Stimulated activated naive B cell treated with anti-CD40 and anti-IgM and Interleukin-4, amounts not matched to agents 10 μg/mL and 1 μg/mL and 100 μg/mL, for 72 hours (primary cell): ENCODE measurements around the gene STK39.

Source experiments
- ATAC-seq, 2 donors: fragments of 150-1000 bp; cut with Tn5 transposase; replicated peaks; 2 replicates each; pipeline ENCODE4 v1.10.0; 2021; ENCODE audit warnings: moderate library complexity in 1 of 2
- DNase-seq: peaks from one replicate; pipeline ENCODE4 v3.0.0; 2021
- H3K27ac Mint-ChIP-seq: one replicate; pipeline ENCODE4 v1.8.0; 2022; ENCODE audit warnings: mild to moderate bottlenecking, mixed read lengths
- H3K27me3 Mint-ChIP-seq, 2 donors: one replicate each; pipeline ENCODE4 v1.8.0; 2022; ENCODE audit warnings: mixed read lengths in 2 of 2
- H3K36me3 Mint-ChIP-seq, 2 donors: one replicate each; pipeline ENCODE4 v1.8.0; 2022; ENCODE audit warnings: mixed read lengths in 2 of 2, mild to moderate bottlenecking in 1 of 2
- H3K4me1 Mint-ChIP-seq, 2 donors: one replicate each; pipeline ENCODE4 v1.8.0; 2022; ENCODE audit warnings: mixed read lengths in 2 of 2, mild to moderate bottlenecking in 1 of 2
- H3K4me3 Mint-ChIP-seq, 2 donors: one replicate each; pipeline ENCODE4 v1.8.0; 2022; ENCODE audit warnings: mild to moderate bottlenecking in 2 of 2, mixed read lengths in 2 of 2, moderate library complexity in 1 of 2
- H3K9me3 Mint-ChIP-seq, 2 donors: one replicate each; pipeline ENCODE4 v1.8.0; 2022; ENCODE audit warnings: mixed read lengths in 2 of 2, mild to moderate bottlenecking in 1 of 2

STK39 gene

DNA sequence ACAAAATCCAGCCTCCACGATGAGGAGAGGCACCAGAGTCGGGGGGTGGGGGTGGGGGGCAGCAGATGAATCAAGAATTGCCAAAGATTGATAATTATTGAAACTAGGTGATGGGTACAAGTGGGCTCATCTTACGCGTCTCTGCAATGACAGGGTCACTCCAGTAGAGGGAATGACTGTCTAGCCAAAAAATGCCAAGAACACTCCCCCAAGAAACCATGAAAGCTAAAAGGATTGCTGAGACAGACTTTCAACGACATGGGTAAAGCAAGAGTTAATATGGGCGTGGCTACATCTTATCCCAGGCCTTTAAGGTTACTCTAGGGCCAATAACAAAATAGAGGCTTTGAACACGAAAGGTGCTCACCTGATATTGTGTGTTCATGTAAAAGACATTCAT is 86.5 kb downstream of the STK39 start:
- Mint-ChIP-seq H3K36me3 (peaks cover 11 to 16% of the 10 kb centered on the region in 2 donors), H3K4me3 (no peak overlapping the region), H3K4me1 (peaks cover 11 to 20% of the 10 kb centered on the region in 2 donors), H3K27me3 (no peaks in the 10 kb centered on the region), H3K27ac (no peak overlapping the region), H3K9me3 (no peaks in the 10 kb centered on the region)
- no peak for ATAC-seq
- no peak for DNase-seq

DNA sequence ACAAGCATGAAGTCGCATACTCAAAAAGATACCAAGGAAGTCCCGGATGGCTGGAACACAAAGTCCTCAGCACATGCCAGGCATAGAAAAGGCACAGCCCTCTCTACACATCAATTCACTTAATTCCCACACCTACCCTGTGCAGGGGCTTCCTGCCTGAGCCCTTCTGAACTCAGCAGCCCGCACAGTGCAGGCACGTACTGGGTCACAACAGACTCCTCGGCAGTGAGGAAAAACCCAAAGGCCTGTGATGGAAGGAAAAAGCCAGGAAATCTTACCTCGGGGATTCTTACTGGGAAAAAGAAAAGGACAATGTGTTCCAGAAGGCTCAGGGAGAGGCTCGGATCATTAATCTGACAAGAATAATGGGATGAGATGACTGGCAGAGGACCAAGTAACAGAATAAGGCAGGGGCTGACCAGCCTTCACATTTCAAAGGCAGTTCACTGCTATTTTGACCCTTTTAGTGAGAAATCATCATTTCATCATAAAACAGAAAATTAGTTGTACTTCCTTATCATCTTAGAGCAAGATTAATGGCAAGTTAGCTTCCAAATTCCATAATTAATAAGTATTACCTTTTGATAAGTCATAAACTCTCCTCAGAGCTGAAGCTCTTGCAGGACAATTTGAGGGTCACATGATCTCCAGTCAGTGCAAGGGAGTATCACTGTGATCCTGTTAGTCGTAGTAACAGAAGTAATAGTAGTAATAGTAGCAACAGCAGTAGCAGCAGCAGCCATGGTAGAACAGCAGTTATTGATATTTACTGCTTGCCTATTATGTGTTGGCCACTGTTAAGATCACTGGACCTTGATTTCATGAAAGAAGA is 87.4 kb downstream of the STK39 start:
- H3K4me1 Mint-ChIP-seq: peaks cover 3 to 11% of the 10 kb centered on the region in 2 donors
- no peak for ATAC-seq
- no peaks in the 10 kb centered on the region for H3K9me3 Mint-ChIP-seq
- no peak overlapping the region for H3K4me3 Mint-ChIP-seq
- H3K27ac Mint-ChIP-seq: no peak overlapping the region
- DNase-seq: no peak
- H3K36me3 Mint-ChIP-seq: peaks cover 15 to 22% of the 10 kb centered on the region in 2 donors
- H3K27me3 Mint-ChIP-seq: no peaks in the 10 kb centered on the region

DNA sequence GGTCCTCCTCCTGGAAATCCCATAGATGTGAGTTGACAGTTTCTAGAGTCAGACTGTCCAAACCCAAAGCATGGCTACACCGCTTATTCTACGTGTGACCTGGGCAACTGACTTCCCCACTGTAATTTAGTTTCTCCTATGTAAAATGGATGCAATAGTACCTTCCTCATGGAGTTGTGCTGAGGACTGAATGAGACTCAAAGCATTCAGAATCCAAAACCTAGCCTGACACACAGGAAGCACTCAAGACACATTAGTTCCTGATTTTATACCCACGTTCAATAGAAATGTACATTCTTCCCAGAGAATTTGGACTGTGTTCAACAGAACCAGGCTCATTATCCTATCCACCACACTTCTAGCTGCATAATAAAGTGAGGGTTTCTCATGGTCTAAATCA is 88.8 kb downstream of the STK39 start:
- Mint-ChIP-seq H3K36me3 (peaks cover 14 to 22% of the 10 kb centered on the region in 2 donors), H3K4me3 (no peak overlapping the region)
- no peak for DNase-seq

GRCh38 chr2:168157926-168158325 is 89.5 kb downstream of the STK39 start:
- no peaks in the 10 kb centered on the region for H3K27me3 Mint-ChIP-seq
- no peak overlapping the region for H3K4me3 Mint-ChIP-seq
- H3K27ac Mint-ChIP-seq: no peak overlapping the region
- H3K9me3 Mint-ChIP-seq: no peaks in the 10 kb centered on the region
- no peaks in the 10 kb centered on the region for H3K4me1 Mint-ChIP-seq
- DNase-seq: no peak
- no peak for ATAC-seq
- peaks cover 10 to 19% of the 10 kb centered on the region in 2 donors for H3K36me3 Mint-ChIP-seq

More for the DNA sequence above, 88.8 kb downstream of the STK39 start:
- no peaks in the 10 kb centered on the region for H3K27me3 Mint-ChIP-seq
- no peaks in the 10 kb centered on the region for H3K9me3 Mint-ChIP-seq
- no peak overlapping the region for H3K27ac Mint-ChIP-seq
- ATAC-seq: no peak
- no peaks in the 10 kb centered on the region for H3K4me1 Mint-ChIP-seq

DNA sequence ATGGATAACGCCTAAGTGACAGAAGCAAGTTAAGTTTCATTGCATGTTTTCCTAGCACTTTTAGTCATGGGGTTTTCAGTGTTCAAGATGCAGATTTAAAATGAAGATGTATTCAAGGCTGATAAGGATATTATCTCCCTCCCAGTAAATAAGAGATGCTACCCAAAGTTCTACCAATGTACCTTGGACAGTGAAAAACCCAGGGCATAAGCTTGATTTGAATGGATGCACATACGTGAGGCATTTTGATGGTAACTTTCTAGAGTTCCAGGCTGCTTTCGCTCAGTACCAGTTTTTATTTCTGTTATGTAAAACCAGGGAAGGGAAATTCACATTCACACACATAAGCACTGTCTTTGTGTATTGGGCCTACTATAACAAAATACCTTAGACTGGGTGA is 90.3 kb downstream of the STK39 start:
- H3K27ac Mint-ChIP-seq: no peak overlapping the region
- DNase-seq: no peak

DNA sequence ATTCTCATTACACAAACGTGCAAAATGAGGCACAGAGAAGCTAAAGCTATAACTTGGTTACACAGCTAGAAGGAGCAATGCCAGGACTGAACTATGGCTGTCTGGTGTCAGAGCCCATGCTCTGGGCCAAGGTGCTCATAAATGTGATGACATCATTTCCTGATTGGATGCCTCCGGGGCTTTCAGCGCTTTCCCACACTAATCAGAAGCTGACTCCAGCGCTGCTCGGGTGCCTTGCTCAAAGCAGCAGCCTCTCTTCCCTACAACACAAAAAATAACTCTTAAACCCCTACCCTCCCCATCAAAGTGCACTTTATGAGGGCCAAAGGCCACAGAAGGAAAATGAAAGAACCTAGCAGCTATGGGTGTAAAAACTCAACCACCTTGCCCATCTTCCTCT is 90.7 kb downstream of the STK39 start:
- H3K36me3 Mint-ChIP-seq: peaks cover 14 to 19% of the 10 kb centered on the region in 2 donors
- DNase-seq (no peak), ATAC-seq (no peak)
- no peak overlapping the region for H3K27ac Mint-ChIP-seq
- no peak overlapping the region for H3K4me3 Mint-ChIP-seq
- no peaks in the 10 kb centered on the region for H3K9me3 Mint-ChIP-seq
- H3K27me3 Mint-ChIP-seq: no peaks in the 10 kb centered on the region
- H3K4me1 Mint-ChIP-seq: no peaks in the 10 kb centered on the region

More for the DNA sequence above, 90.3 kb downstream of the STK39 start:
- peaks cover 14 to 19% of the 10 kb centered on the region in 2 donors for H3K36me3 Mint-ChIP-seq
- H3K4me1 Mint-ChIP-seq: no peaks in the 10 kb centered on the region
- H3K27me3 Mint-ChIP-seq: no peaks in the 10 kb centered on the region
- no peaks in the 10 kb centered on the region for H3K9me3 Mint-ChIP-seq
- no peak for ATAC-seq
- H3K4me3 Mint-ChIP-seq: no peak overlapping the region

- no peak for DNase-seq
- Mint-ChIP-seq H3K9me3 (no peaks in the 10 kb centered on the region), H3K4me1 (no peaks in the 10 kb centered on the region), H3K4me3 (no peak overlapping the region), H3K27ac (no peak overlapping the region), H3K27me3 (no peaks in the 10 kb centered on the region), H3K36me3 (peaks cover 14 to 19% of the 10 kb centered on the region in 2 donors)
- no peak for ATAC-seq
These were observed 91.7 kb downstream of the STK39 start for GRCh38 chr2:168155680-168156079.

DNA sequence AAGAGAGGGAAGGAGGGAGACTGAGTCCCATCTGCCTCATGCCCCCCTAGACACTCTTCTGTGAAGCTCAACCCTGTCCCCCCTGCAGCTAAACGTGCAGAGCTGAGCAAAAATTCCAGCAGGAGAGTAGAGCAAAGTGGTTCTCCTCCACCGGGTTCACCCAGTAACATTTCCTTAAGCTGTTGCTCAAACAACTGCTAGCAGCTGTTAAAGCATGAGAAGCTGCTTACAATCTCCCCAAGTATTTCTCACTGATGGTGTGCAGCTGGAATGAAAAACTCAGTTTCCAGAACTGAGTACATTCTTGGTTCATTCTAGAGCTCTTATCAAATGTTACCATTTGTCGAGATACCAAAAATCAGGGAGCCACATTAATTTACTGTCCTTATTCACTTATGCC is 92.3 kb downstream of the STK39 start:
- no peak overlapping the region for H3K27ac Mint-ChIP-seq
- DNase-seq (no peak), ATAC-seq (no peak)
- peaks cover 15 to 20% of the 10 kb centered on the region in 2 donors for H3K36me3 Mint-ChIP-seq
- no peaks in the 10 kb centered on the region for H3K9me3 Mint-ChIP-seq
- no peak overlapping the region for H3K4me3 Mint-ChIP-seq
- no peaks in the 10 kb centered on the region for H3K27me3 Mint-ChIP-seq
- H3K4me1 Mint-ChIP-seq: no peaks in the 10 kb centered on the region

GRCh38 chr2:168152902-168153530 is 94.4 kb downstream of the STK39 start:
- Mint-ChIP-seq H3K27ac (no peak overlapping the region), H3K9me3 (no peaks in the 10 kb centered on the region), H3K4me3 (no peak overlapping the region), H3K27me3 (no peaks in the 10 kb centered on the region), H3K4me1 (no peaks in the 10 kb centered on the region), H3K36me3 (peaks cover 17 to 28% of the 10 kb centered on the region in 2 donors)
- ATAC-seq (no peak), DNase-seq (no peak)

- Mint-ChIP-seq H3K27me3 (no peaks in the 10 kb centered on the region), H3K9me3 (no peaks in the 10 kb centered on the region), H3K36me3 (peaks cover 10 to 18% of the 10 kb centered on the region in 2 donors), H3K27ac (no peak overlapping the region), H3K4me1 (no peaks in the 10 kb centered on the region), H3K4me3 (no peak overlapping the region)
- ATAC-seq (no peak), DNase-seq (no peak)
These were observed 97.4 kb downstream of the STK39 start for GRCh38 chr2:168149986-168150385.

GRCh38 chr2:168149150-168149974 is 98.0 kb downstream of the STK39 start:
- DNase-seq: no peak
- Mint-ChIP-seq H3K4me3 (no peak overlapping the region), H3K4me1 (no peaks in the 10 kb centered on the region), H3K27me3 (no peaks in the 10 kb centered on the region), H3K27ac (no peak overlapping the region), H3K36me3 (peaks cover 12 to 18% of the 10 kb centered on the region in 2 donors), H3K9me3 (no peaks in the 10 kb centered on the region)
- no peak for ATAC-seq

DNA sequence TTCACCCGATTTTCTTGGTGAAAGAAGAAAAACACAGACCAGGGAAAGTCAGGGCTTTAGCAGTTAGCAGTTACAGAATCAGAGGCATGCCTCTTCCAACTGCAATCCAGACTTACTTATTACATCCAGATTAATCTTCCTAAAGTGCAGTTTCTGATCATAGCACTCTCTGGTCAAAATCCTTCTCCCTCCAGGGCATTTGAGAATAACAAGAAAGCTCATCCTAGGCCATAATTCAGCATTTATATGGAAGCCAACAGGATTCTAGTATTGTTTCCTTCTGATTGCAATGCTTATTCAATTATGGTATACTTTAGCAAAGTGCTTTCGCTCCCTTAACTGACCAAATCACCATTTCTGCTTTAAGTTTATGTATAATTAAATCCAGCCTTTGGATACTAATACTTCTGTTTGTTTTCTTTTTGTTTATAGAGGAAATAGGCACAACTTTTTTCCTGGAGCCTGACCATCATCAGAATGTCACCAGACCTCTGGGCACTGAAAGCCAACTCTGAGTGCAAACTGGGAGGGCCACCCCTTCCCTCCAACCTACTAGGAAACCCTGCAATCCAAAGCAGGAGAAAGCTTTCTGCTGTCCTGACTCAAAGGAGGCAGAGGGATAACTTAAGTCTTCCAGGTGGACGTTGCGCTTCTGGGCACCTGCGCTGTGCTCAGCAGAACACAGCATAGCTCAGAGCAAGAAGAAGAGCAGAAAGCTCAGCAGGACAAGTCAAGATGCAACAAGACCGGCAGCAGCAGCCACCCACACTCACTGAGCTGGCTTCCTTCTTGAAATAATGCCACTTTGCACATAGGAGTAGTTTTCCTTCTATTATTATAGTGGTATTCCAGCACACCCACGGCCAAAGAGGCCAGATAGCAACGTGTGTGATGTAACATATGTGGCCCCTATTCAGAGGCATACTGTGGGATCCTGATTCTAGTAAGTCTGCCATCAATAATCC is 99.3 kb downstream of the STK39 start:
- Mint-ChIP-seq H3K27ac (no peak overlapping the region), H3K27me3 (no peaks in the 10 kb centered on the region)
- ATAC-seq: no peak

GRCh38 chr2:168146892-168147810 is 100.2 kb downstream of the STK39 start:
- Mint-ChIP-seq H3K27ac (no peak overlapping the region), H3K27me3 (no peaks in the 10 kb centered on the region)
- no peak for DNase-seq

More for the DNA sequence above, 99.3 kb downstream of the STK39 start:
- H3K9me3 Mint-ChIP-seq: no peaks in the 10 kb centered on the region
- no peaks in the 10 kb centered on the region for H3K4me1 Mint-ChIP-seq
- H3K36me3 Mint-ChIP-seq: peaks cover 10 to 16% of the 10 kb centered on the region in 2 donors
- no peak overlapping the region for H3K4me3 Mint-ChIP-seq
- DNase-seq: no peak

More at GRCh38 chr2:168146892-168147810, 100.2 kb downstream of the STK39 start:
- no peaks in the 10 kb centered on the region for H3K9me3 Mint-ChIP-seq
- H3K36me3 Mint-ChIP-seq: peaks cover 7 to 16% of the 10 kb centered on the region in 2 donors
- H3K4me1 Mint-ChIP-seq: no peaks in the 10 kb centered on the region
- ATAC-seq: no peak
- no peak overlapping the region for H3K4me3 Mint-ChIP-seq
